Parathyroid adenoma (tissue), 2 donors: ENCODE measurements around the gene FKBP15.

Experiments
- H2AFZ ChIP-seq: fragments of 300-600 bp; sonication (generic); one replicate; pipeline ENCODE4 v1.7.0; 2017; ENCODE audit warnings: antibody characterized with exemption, mild to moderate bottlenecking
- H3K27ac ChIP-seq: fragments of 300-600 bp; sonication (generic); one replicate; pipeline ENCODE4 v1.7.0; 2017
- H3K27me3 ChIP-seq: fragments of 300-600 bp; sonication (generic); one replicate; pipeline ENCODE4 v1.7.0; 2017; ENCODE audit warnings: low read length; ENCODE audit not compliant: control insufficient read depth, insufficient read depth
- H3K36me3 ChIP-seq: fragments of 300-600 bp; sonication (generic); one replicate; pipeline ENCODE4 v1.7.0; 2017; ENCODE audit warnings: low read length; ENCODE audit not compliant: control insufficient read depth, insufficient read depth
- H3K4me1 ChIP-seq: fragments of 300-600 bp; sonication (generic); one replicate; pipeline ENCODE4 v1.7.0; 2017; ENCODE audit warnings: control low read depth
- H3K4me2 ChIP-seq: fragments of 300-600 bp; sonication (generic); one replicate; pipeline ENCODE4 v1.7.0; 2017; ENCODE audit warnings: low read length
- H3K4me3 ChIP-seq: fragments of 300-600 bp; sonication (generic); one replicate; pipeline ENCODE4 v1.7.0; 2017; ENCODE audit warnings: low read depth, low read length
- H3K79me2 ChIP-seq: fragments of 300-600 bp; sonication (generic); one replicate; pipeline ENCODE4 v1.7.0; 2017; ENCODE audit warnings: control low read depth
- H3K9ac ChIP-seq: fragments of 300-600 bp; sonication (generic); one replicate; pipeline ENCODE4 v1.7.0; 2017; ENCODE audit warnings: mild to moderate bottlenecking
- H3K9me3 ChIP-seq: fragments of 300-600 bp; sonication (generic); one replicate; pipeline ENCODE4 v1.7.0; 2017; ENCODE audit warnings: low read length; ENCODE audit not compliant: control insufficient read depth
- TF ChIP-seq, protein P1 (sequence below): fragments of 300-600 bp; sonication (generic); IDR thresholded peaks from one replicate; pipeline ENCODE4 v1.7.0; 2017; ENCODE audit warnings: antibody characterized with exemption, mild to moderate bottlenecking
- donor health status: primary hyperparathyroidism.

The FKBP15 gene

DNA sequence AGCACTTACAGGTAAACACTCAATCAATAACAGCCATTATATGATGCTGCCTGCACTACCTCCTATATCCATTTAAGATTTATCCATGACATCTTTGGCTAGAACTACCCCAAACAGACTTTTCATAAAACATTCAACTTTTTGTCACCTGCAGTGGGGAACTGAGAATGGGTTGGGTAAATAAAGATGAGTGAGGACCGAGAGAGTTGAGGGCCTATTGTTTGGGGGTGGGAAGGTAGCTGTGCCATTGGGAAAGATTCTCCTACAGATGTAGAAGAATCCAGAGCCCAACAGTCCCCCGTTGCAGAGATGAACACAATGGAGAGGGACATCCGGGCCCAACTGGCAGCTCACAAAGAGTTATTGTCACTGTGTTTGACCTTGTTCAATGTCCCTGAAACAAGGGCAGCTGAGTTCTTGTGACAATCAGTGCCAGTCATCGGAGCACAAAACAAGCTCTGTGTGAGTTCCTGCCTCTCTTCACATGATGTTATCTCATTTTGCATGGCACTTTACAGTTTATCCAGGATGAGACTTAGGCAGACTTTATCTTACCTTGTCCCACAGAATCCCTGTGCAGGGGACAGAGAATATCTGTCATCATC lies 81.8 kb downstream of the FKBP15 start:
- Histone ChIP-seq H2AFZ (no peak overlapping the region), H3K79me2 (no peaks in the 10 kb centered on the region), H3K9ac (no peak overlapping the region), H3K4me2 (peak overlapping the region; percentile 28), H3K27me3 (no peaks in the 10 kb centered on the region), H3K9me3 (no peaks in the 10 kb centered on the region), H3K27ac (peak overlapping the region; percentile 100), H3K36me3 (no peaks in the 10 kb centered on the region), H3K4me3 (no peak overlapping the region), H3K4me1 (peaks cover 50% of the 10 kb centered on the region)
- TF ChIP-seq, protein P1, sequence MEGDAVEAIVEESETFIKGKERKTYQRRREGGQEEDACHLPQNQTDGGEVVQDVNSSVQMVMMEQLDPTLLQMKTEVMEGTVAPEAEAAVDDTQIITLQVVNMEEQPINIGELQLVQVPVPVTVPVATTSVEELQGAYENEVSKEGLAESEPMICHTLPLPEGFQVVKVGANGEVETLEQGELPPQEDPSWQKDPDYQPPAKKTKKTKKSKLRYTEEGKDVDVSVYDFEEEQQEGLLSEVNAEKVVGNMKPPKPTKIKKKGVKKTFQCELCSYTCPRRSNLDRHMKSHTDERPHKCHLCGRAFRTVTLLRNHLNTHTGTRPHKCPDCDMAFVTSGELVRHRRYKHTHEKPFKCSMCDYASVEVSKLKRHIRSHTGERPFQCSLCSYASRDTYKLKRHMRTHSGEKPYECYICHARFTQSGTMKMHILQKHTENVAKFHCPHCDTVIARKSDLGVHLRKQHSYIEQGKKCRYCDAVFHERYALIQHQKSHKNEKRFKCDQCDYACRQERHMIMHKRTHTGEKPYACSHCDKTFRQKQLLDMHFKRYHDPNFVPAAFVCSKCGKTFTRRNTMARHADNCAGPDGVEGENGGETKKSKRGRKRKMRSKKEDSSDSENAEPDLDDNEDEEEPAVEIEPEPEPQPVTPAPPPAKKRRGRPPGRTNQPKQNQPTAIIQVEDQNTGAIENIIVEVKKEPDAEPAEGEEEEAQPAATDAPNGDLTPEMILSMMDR: no peak

- Histone ChIP-seq H3K36me3 (no peaks in the 10 kb centered on the region), H3K4me3 (no peak overlapping the region), H2AFZ (no peak overlapping the region), H3K27me3 (no peaks in the 10 kb centered on the region), H3K4me1 (peaks cover 50% of the 10 kb centered on the region), H3K9ac (no peak overlapping the region), H3K4me2 (peak overlapping the region; percentile 28), H3K27ac (peak overlapping the region; percentile 100), H3K79me2 (no peaks in the 10 kb centered on the region), H3K9me3 (no peaks in the 10 kb centered on the region)
- TF ChIP-seq, protein P1: no peak
These were observed 82.3 kb downstream of the FKBP15 start for GRCh38 chr9:113138760-113139159.

DNA sequence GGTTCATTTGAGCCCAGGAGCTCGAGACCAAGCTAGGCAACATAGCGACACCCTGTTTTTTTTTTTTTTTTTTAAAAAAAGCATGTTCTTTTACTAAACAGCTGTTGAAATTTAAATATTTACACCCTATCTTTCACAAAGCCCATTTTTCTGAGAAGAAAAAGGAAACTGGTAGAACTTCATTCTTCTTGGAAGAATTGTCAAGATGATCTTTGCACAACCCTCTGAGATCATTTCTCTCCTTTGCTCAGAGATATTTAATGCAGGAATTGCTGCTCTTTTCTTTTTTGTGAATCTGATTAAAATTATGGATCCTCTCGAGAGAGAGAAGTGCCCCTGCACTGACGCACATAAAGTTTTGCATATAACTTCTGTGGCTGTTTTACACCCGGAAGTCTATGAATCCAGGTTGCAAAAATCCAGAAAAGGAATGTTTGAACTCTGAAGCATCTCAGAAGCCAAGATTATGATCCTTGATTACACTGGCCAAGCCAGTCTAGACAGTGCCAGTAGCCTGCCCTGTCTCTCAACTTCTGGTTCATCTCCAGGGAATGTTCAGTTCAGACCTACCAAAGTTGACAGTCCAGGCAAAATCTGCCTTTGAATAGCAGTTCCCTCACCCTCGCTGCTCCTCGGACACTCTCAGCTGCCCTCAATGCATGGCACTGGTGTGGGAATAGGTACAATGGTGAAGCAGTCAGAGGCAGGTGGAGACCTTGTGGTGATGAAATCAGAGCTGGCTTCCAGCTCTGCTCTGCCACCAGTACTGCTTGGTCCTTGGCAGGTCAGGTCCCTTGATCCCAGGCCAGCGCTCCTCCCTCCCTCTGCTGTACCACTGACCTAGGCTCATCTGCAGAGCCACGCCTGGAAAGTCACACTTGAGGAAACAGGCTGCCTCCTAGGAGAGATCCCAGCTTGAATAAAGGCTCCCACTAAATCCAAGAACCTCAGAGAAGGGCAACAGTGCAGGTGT lies 83.6 kb downstream of the FKBP15 start:
- Histone ChIP-seq H3K9ac (peak overlapping the region; percentile 28), H3K4me2 (peak overlapping the region; percentile 3), H3K79me2 (no peaks in the 10 kb centered on the region), H3K4me1 (peaks cover 43% of the 10 kb centered on the region), H3K4me3 (no peak overlapping the region), H3K27ac (peak overlapping the region; percentile 100), H3K27me3 (no peaks in the 10 kb centered on the region), H3K36me3 (no peaks in the 10 kb centered on the region), H2AFZ (no peak overlapping the region), H3K9me3 (no peaks in the 10 kb centered on the region)
- TF ChIP-seq, protein P1: no peak

DNA sequence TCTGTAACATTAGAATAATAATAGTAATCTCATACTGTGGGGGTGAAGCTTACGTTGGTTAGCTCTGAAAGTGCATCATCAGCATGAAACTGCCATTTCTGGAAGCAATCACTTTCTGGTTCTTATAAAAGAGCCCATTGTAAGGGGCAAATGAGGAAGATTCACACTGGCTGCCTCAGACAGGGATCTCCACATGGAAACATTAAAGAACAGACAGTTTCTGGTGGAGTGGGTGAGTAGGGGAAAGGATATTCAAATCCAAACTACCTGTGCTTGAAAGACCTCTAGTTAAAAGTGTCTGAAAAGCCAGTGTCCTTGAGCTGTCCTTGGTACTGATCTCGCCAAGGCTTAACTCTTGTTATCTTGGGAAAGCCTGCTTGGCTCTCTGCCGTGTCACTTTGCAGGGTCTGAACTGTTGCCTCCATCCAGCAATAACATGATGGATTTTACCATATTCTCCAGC lies 89.4 kb downstream of the FKBP15 start:
- H3K36me3 ChIP-seq: no peaks in the 10 kb centered on the region
- no peak overlapping the region for H3K4me3 ChIP-seq
- no peaks in the 10 kb centered on the region for H3K79me2 ChIP-seq
- no peaks in the 10 kb centered on the region for H3K9me3 ChIP-seq
- H2AFZ ChIP-seq: peak overlapping the region; percentile 51
- peak overlapping the region; percentile 7 for H3K4me2 ChIP-seq
- H3K27me3 ChIP-seq: no peaks in the 10 kb centered on the region
- peak overlapping the region; percentile 88 for H3K27ac ChIP-seq
- peaks cover 30% of the 10 kb centered on the region for H3K4me1 ChIP-seq
- no peak overlapping the region for H3K9ac ChIP-seq
- TF ChIP-seq, protein P1: no peak
